PFSK-1 (cell line): ENCODE data around the gene SALL3.

Experiments
- FOXP2 ChIP-seq: optimal IDR thresholded peaks from 2 replicates; pipeline ENCODE3; 2011; ENCODE audit warnings: borderline replicate concordance, control low read depth, inconsistent platforms; ENCODE audit not compliant: insufficient read depth; ENCODE audit errors: extremely low read length, extremely low read depth
- POLR2AphosphoS5 ChIP-seq: IDR thresholded peaks from 2 replicates; pipeline ENCODE4 v1.6.1; 2012; ENCODE audit warnings: low read depth, mild to moderate bottlenecking, control low read depth, low read length, moderate library complexity
- SIN3A ChIP-seq: IDR thresholded peaks from 2 replicates; pipeline ENCODE4 v1.6.1; 2012; ENCODE audit warnings: mild to moderate bottlenecking, low read length, moderate library complexity, borderline replicate concordance; ENCODE audit not compliant: insufficient read depth
- TAF1 ChIP-seq: IDR thresholded peaks from 2 replicates; pipeline ENCODE4 v1.6.1; 2012; ENCODE audit warnings: low read length, control low read depth, borderline replicate concordance; ENCODE audit not compliant: insufficient read depth
- TF ChIP-seq, protein P1 (sequence below), 2 experiments: IDR thresholded peaks; 2 replicates each; pipeline versions ENCODE4 v1.6.1 to v1.8.0; 2011 to 2012; ENCODE audit warnings: low read depth in 2 of 2, low read length in 2 of 2, control low read depth in 1 of 2, inconsistent platforms in 1 of 2, mild to moderate bottlenecking in 1 of 2, moderate library complexity in 1 of 2; ENCODE audit not compliant: insufficient read depth in 1 of 2

Gene SALL3

DNA sequence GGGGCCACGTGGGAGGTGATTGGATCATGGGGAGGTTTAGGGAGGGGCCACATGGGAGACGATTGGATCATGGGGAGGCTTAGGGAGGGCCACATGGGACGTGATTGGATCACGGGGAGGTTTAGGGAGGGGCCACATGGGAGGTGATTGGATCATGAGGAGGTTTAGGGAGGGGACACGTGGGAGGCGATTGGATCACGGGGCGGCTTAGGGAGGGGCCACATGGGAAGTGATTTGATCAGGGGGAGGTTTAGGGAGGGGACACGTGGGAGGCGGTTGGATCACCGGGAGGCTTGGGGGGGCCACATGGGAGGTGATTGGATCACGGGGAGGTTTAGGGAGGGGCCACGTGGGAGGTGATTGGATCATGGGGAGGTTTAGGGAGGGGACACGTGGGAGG is 22.5 kb upstream of the SALL3 start:
- TF ChIP-seq SIN3A (no peak), FOXP2 (no peak), POLR2AphosphoS5 (no peak), TAF1 (no peak)
- TF ChIP-seq, protein P1, sequence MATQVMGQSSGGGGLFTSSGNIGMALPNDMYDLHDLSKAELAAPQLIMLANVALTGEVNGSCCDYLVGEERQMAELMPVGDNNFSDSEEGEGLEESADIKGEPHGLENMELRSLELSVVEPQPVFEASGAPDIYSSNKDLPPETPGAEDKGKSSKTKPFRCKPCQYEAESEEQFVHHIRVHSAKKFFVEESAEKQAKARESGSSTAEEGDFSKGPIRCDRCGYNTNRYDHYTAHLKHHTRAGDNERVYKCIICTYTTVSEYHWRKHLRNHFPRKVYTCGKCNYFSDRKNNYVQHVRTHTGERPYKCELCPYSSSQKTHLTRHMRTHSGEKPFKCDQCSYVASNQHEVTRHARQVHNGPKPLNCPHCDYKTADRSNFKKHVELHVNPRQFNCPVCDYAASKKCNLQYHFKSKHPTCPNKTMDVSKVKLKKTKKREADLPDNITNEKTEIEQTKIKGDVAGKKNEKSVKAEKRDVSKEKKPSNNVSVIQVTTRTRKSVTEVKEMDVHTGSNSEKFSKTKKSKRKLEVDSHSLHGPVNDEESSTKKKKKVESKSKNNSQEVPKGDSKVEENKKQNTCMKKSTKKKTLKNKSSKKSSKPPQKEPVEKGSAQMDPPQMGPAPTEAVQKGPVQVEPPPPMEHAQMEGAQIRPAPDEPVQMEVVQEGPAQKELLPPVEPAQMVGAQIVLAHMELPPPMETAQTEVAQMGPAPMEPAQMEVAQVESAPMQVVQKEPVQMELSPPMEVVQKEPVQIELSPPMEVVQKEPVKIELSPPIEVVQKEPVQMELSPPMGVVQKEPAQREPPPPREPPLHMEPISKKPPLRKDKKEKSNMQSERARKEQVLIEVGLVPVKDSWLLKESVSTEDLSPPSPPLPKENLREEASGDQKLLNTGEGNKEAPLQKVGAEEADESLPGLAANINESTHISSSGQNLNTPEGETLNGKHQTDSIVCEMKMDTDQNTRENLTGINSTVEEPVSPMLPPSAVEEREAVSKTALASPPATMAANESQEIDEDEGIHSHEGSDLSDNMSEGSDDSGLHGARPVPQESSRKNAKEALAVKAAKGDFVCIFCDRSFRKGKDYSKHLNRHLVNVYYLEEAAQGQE (IDR thresholded peaks at IDR 0.05; ENCODE audit: insufficient read depth in 1 of 2, low read depth in 2 of 2, low read length in 2 of 2): no peak

DNA sequence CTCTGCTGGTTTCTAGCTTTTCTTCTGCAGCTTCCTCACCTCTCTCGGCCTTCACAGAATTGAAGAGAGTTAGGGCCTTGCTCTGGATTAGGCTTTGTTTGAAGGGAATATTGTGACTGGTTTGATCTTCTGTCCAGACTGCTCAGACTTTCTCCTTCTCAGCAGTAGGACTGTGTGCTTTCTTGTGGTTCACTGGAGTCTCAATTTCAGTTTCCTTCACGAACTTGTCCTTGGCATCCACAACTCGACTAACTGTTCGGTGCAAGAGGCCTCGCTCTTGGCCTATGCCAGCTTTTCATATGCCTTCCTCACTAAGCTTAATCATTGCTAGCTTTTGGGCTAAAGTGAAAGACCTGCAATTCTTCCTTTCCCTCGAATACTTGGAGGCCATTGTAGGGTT is 18.9 kb upstream of the SALL3 start:
- TF ChIP-seq TAF1: no peak
- no peak for TF ChIP-seq POLR2AphosphoS5
- no peak for TF ChIP-seq FOXP2
- TF ChIP-seq, protein P1 (IDR thresholded peaks at IDR 0.05; ENCODE audit: insufficient read depth in 1 of 2, low read depth in 2 of 2, low read length in 2 of 2): no peak
- no peak for TF ChIP-seq SIN3A

DNA sequence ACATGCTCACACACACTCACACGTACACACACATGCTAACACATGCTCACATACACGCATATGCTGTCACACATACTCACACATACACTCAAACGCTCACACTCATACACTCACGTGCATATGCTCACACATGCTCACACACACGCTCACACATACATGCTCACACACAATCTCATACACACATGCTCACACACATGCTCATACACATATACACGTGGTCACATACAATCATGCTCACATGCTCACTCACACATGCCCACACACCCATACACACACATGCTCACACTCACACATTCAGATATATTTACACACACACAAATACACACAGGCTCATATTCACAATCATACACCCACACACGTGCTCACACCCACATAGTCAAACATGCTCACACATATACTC is 17.5 kb upstream of the SALL3 start:
- TF ChIP-seq, protein P1 (IDR thresholded peaks at IDR 0.05; ENCODE audit: insufficient read depth in 1 of 2, low read depth in 2 of 2, low read length in 2 of 2): no peak
- TF ChIP-seq POLR2AphosphoS5: no peak

GRCh38 chr18:78965260-78965659 is 14.4 kb upstream of the SALL3 start:
- TF ChIP-seq, protein P1 (IDR thresholded peaks at IDR 0.05; ENCODE audit: insufficient read depth in 1 of 2, low read depth in 2 of 2, low read length in 2 of 2): no peak
- no peak for TF ChIP-seq FOXP2
- no peak for TF ChIP-seq POLR2AphosphoS5
- no peak for TF ChIP-seq TAF1
- no peak for TF ChIP-seq SIN3A

- TF ChIP-seq POLR2AphosphoS5: no peak
- TF ChIP-seq, protein P1 (IDR thresholded peaks at IDR 0.05; ENCODE audit: insufficient read depth in 1 of 2, low read depth in 2 of 2, low read length in 2 of 2): no peak
- TF ChIP-seq TAF1: no peak
- no peak for TF ChIP-seq FOXP2
- TF ChIP-seq SIN3A: no peak
These were observed 13.5 kb upstream of the SALL3 start for GRCh38 chr18:78965917-78966792.
